ENCODE results near the gene RIN3. TPM values are rescaled to one million over a fixed set of nuclear protein-coding genes. Genes with fewer than 3 reads are reported as not detected.

The RIN3 gene
- total RNA-seq, 1 experiment from 2014 or later = 1.5 TPM

- Histone ChIP-seq H3K79me1 (ENCODE audit: insufficient read depth, low read depth, low read length, poor library complexity, severe bottlenecking) (no peaks in the 10 kb centered on the region), H2BK15ac (ENCODE audit: low read depth, low read length) (no peak overlapping the region), H2BK120ac (ENCODE audit: low read depth, low read length, poor library complexity, severe bottlenecking) (no peak overlapping the region), H4K91ac (ENCODE audit: insufficient read length, low read depth, low read length) (no peak overlapping the region), H3K27me3 (ENCODE audit: insufficient read depth, low read length) (no peaks in the 10 kb centered on the region), H3K4me1 (ENCODE audit: insufficient read depth, low read length) (no peaks in the 10 kb centered on the region; the same call in 1 of the 2 replicates), H3K9me3 (ENCODE audit: control insufficient read depth, low read depth, low read length) (no peaks in the 10 kb centered on the region), H3K27ac (ENCODE audit: insufficient read length, low read depth, low read length) (no peak overlapping the region), H3K79me2 (ENCODE audit: insufficient read depth, low read length) (no peaks in the 10 kb centered on the region), H3K4ac (ENCODE audit: low read depth, low read length) (no peak overlapping the region), H2BK20ac (ENCODE audit: low read depth, low read length, poor library complexity, severe bottlenecking) (no peak overlapping the region), H3T11ph (ENCODE audit: low read length) (no peak overlapping the region), H3K56ac (ENCODE audit: insufficient read length, low read depth, low read length) (no peak overlapping the region), H2AFZ (ENCODE audit: low read length) (no peak overlapping the region), H4K8ac (replicated peaks; ENCODE audit: insufficient read length, low read depth, low read length) (no peak overlapping the region), H3K23ac (ENCODE audit: insufficient read length, low read depth, low read length) (no peak overlapping the region), H3K18ac (ENCODE audit: insufficient read length, low read depth, low read length) (no peak overlapping the region), H2BK12ac (ENCODE audit: insufficient read length, low read depth, low read length) (no peak overlapping the region), H4K5ac (ENCODE audit: insufficient read length, low read depth, low read length) (no peak overlapping the region), H2AK5ac (ENCODE audit: insufficient read length, low read length) (no peak overlapping the region), H3K14ac (ENCODE audit: insufficient read depth, low read length) (no peak overlapping the region), H3K4me2 (ENCODE audit: insufficient read depth, insufficient read length, low read length) (no peak overlapping the region), H4K20me1 (ENCODE audit: control insufficient read depth, insufficient read depth, insufficient read length) (no peaks in the 10 kb centered on the region), H2BK5ac (ENCODE audit: insufficient read length, low read length) (no peak overlapping the region), H3K9ac (ENCODE audit: extremely low read depth, insufficient read length, low read length) (no peak overlapping the region), H3K23me2 (ENCODE audit: insufficient read length, low read depth, low read length, poor library complexity, severe bottlenecking) (no peaks in the 10 kb centered on the region)
- TF ChIP-seq, protein P1, sequence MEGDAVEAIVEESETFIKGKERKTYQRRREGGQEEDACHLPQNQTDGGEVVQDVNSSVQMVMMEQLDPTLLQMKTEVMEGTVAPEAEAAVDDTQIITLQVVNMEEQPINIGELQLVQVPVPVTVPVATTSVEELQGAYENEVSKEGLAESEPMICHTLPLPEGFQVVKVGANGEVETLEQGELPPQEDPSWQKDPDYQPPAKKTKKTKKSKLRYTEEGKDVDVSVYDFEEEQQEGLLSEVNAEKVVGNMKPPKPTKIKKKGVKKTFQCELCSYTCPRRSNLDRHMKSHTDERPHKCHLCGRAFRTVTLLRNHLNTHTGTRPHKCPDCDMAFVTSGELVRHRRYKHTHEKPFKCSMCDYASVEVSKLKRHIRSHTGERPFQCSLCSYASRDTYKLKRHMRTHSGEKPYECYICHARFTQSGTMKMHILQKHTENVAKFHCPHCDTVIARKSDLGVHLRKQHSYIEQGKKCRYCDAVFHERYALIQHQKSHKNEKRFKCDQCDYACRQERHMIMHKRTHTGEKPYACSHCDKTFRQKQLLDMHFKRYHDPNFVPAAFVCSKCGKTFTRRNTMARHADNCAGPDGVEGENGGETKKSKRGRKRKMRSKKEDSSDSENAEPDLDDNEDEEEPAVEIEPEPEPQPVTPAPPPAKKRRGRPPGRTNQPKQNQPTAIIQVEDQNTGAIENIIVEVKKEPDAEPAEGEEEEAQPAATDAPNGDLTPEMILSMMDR (conservative IDR thresholded peaks at IDR 0.05) = no peak
- Mint-ChIP-seq H3K27me3 (ENCODE audit: low read depth) (no peaks in the 10 kb centered on the region; the same call in 1 of the 2 replicates), H3K36me3 (ENCODE audit: insufficient read depth in 1 of 3, low read depth in 3 of 3) (peaks cover 4 to 13% (median 11%) of the 10 kb centered on the region in 3 experiments; a peak in 4 of 7 replicates), H3K4me1 (peaks cover 4 to 5% of the 10 kb centered on the region in 2 experiments), H3K9me3 (peaks cover 13 to 22% of the 10 kb centered on the region in 2 experiments), H3K27ac (no peak overlapping the region), H3K4me3 (no peak overlapping the region)
- no CpG with 5 or more reads among the region's 11 CpGs for WGBS (ENCODE audit: extremely low coverage, insufficient read length, low lambda C conversion rate)
- no peak for DNase-seq
Observed at GRCh38 chr14:92619671-92620456, 106.3 kb downstream of the RIN3 start.
